Neural progenitor cell (in vitro differentiated cells): ENCODE results near the gene GDF7.

Source experiments
- CTCF ChIP-seq: fragments of 200-600 bp; sonication (generic); IDR thresholded peaks from 2 replicates; pipeline ENCODE4 v1.5.1; 2017; ENCODE audit warnings: antibody characterized with exemption, mild to moderate bottlenecking
- EZH2 ChIP-seq: fragments of 200-600 bp; sonication (generic); IDR thresholded peaks from 2 replicates; pipeline ENCODE4 v1.6.1; 2017; ENCODE audit warnings: antibody characterized with exemption, mild to moderate bottlenecking, moderate library complexity
- EZH2phosphoT487 ChIP-seq: fragments of 200-600 bp; sonication (generic); IDR thresholded peaks from 2 replicates; pipeline ENCODE4 v1.6.1; 2017; ENCODE audit warnings: antibody characterized with exemption

DNA sequence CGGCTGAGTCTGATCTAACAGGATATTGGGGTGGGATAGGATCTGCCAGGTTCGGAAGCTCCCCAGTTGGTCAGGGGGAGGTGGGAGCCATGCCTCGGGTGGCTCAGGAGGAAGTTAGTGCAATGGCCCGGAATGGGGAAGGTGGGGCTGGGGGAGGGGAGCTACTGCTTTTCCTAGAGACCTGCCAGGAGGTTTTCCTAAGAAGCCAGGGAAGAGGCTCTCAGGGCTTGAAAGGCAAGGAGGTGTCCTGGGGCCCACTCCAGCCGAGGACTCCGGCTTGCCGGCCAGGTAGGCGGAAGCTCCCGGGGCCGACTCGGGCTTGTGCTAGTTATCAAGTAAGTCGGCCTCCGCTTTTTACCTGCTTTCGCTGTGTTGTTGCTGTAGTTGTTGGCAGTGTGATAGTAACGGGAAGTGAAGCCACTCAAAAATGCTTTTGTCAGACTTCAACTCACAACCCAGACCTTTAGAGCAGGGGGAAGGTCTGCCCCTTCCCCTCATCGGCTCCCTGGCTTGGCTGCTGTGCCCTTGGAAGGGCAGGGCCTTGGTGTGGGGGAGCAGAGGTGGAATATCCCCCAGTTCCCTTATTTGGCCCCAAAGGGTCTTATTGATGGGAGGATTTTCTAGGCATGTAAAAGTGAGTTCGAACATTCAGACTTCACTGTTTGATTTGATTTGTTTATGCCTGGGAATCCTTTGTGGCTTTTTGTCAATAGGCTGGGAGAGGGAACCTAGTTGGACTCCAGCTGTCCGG, 5.4 kb downstream of the GDF7 start:
- TF ChIP-seq CTCF (no peak), EZH2 (no peak), EZH2phosphoT487 (no peak)
